HepG2 (cell line): ENCODE results near the gene PPP1R1B. TPM values are rescaled to one million over a fixed set of nuclear protein-coding genes. Genes with fewer than 3 reads are reported as not detected.

Experiments
- ARNT ChIP-seq: fragments of 450-650 bp; IDR thresholded peaks from 2 replicates; pipeline ENCODE4 v1.6.1; 2017
- DNMT3B ChIP-seq: conservative IDR thresholded peaks from 2 replicates; pipeline ENCODE4 v1.6.1; 2016; ENCODE audit warnings: missing biosample characterization, control low read depth
- FOXK2 ChIP-seq: fragments of 450-650 bp; IDR thresholded peaks from 2 replicates; pipeline ENCODE4 v1.6.1; 2016
- HMGA1 ChIP-seq: sonication (generic); formaldehyde crosslinking; conservative IDR thresholded peaks from 2 replicates; pipeline ENCODE4 v1.4.0; 2020; ENCODE audit warnings: missing genetic modification reagents
- KDM3A ChIP-seq: IDR thresholded peaks from 2 replicates; pipeline ENCODE4 v1.6.1; 2018; ENCODE audit warnings: low read depth, missing compliant biosample characterization
- KDM5A ChIP-seq: fragments of 200-600 bp; sonication (generic); IDR thresholded peaks from 2 replicates; pipeline ENCODE4 v1.7.0; 2018; ENCODE audit warnings: antibody characterized with exemption, mild to moderate bottlenecking, low read length, borderline replicate concordance
- MIXL1 ChIP-seq: IDR thresholded peaks from 2 replicates; pipeline ENCODE4 v1.6.1; 2016
- RAD21 ChIP-seq: fragments of 450-650 bp; formaldehyde crosslinking; IDR thresholded peaks from 2 replicates; pipeline ENCODE4 v1.5.0; 2020; ENCODE audit warnings: mild to moderate bottlenecking
- SAFB2 ChIP-seq: sonication (generic); formaldehyde crosslinking; IDR thresholded peaks from 2 replicates; pipeline ENCODE4 v1.5.1; 2020; ENCODE audit warnings: missing genetic modification reagents, low read depth, mild to moderate bottlenecking, borderline replicate concordance
- TBX3 ChIP-seq: fragments of 450-650 bp; IDR thresholded peaks from 2 replicates; pipeline ENCODE4 v1.6.1; 2017; ENCODE audit warnings: antibody characterized with exemption, mild to moderate bottlenecking, inconsistent platforms, borderline replicate concordance
- TEAD2 ChIP-seq: sonication (generic); formaldehyde crosslinking; IDR thresholded peaks from 2 replicates; pipeline ENCODE4 v1.9.0; 2021; ENCODE audit warnings: missing genetic modification reagents
- XBP1 ChIP-seq: sonication (generic); formaldehyde crosslinking; IDR thresholded peaks from 2 replicates; pipeline ENCODE4 v1.5.0; 2020; ENCODE audit warnings: missing genetic modification reagents
- ZNF143 ChIP-seq: sonication (generic); formaldehyde crosslinking; IDR thresholded peaks from 2 replicates; pipeline ENCODE4 v1.4.0; 2020; ENCODE audit warnings: missing genetic modification reagents
- ZNF263 ChIP-seq: sonication (generic); formaldehyde crosslinking; IDR thresholded peaks from 2 replicates; pipeline ENCODE4 v1.4.0; 2020; ENCODE audit warnings: missing genetic modification reagents
- ZNF792 ChIP-seq: IDR thresholded peaks from 2 replicates; pipeline ENCODE4 v1.6.1; 2016
- ZNF891 ChIP-seq: sonication (generic); formaldehyde crosslinking; IDR thresholded peaks from 2 replicates; pipeline ENCODE4 v1.5.0; 2020; ENCODE audit warnings: mild to moderate bottlenecking, missing genetic modification reagents
- polyA plus RNA-seq, 8 experiments: library from polyadenylated mRNA; depleted of rRNA in 3 of 8; stranded (reverse) in 7 of 8; unstranded in 1 of 8; fragments of >200 nt; fragmentation: Illumina TruSeq in 4 of 8; extraction: Trizol in 4 of 8; gene quantifications; 2 replicates each; pipeline versions ENCODE4 v1.2.1 to v1.2.3, GENCODE V29; 2011 to 2016; ENCODE audit warnings: low read depth in 4 of 8, missing spikeins in 1 of 8, mixed read lengths in 1 of 8; ENCODE audit not compliant: insufficient read depth in 1 of 8
- total RNA-seq, 5 experiments: library from RNA; depleted of rRNA; stranded (reverse); fragments of >200 nt; fragmentation: Illumina TruSeq; extraction: Trizol; gene quantifications; 2 replicates each; pipeline ENCODE4 v1.2.3, GENCODE V29; 2016; ENCODE audit warnings: low read depth in 1 of 5
- TF ChIP-seq, protein P1 (sequence below): sonication (generic); formaldehyde crosslinking; conservative IDR thresholded peaks from 2 replicates; pipeline ENCODE4 v1.4.0; 2020; ENCODE audit warnings: missing genetic modification reagents
- TF ChIP-seq, protein P2 (sequence below): sonication (generic); formaldehyde crosslinking; IDR thresholded peaks from 2 replicates; pipeline ENCODE4 v1.4.0; 2020; ENCODE audit warnings: missing genetic modification reagents
- TF ChIP-seq, protein P3 (sequence below): sonication (generic); formaldehyde crosslinking; IDR thresholded peaks from 2 replicates; pipeline ENCODE4 v1.4.0; 2020; ENCODE audit warnings: missing genetic modification reagents
- TF ChIP-seq, protein P4 (sequence below): IDR thresholded peaks from 2 replicates; pipeline ENCODE4 v1.6.1; 2012; ENCODE audit warnings: low read length, improper control_type of control experiment

PPP1R1B gene
- total and polyA plus RNA-seq, 2 of the 13 experiments (the other 11 are each of a cell fraction or from before 2014, with no cell fraction given): 0.08 TPM; not detected in 1

DNA sequence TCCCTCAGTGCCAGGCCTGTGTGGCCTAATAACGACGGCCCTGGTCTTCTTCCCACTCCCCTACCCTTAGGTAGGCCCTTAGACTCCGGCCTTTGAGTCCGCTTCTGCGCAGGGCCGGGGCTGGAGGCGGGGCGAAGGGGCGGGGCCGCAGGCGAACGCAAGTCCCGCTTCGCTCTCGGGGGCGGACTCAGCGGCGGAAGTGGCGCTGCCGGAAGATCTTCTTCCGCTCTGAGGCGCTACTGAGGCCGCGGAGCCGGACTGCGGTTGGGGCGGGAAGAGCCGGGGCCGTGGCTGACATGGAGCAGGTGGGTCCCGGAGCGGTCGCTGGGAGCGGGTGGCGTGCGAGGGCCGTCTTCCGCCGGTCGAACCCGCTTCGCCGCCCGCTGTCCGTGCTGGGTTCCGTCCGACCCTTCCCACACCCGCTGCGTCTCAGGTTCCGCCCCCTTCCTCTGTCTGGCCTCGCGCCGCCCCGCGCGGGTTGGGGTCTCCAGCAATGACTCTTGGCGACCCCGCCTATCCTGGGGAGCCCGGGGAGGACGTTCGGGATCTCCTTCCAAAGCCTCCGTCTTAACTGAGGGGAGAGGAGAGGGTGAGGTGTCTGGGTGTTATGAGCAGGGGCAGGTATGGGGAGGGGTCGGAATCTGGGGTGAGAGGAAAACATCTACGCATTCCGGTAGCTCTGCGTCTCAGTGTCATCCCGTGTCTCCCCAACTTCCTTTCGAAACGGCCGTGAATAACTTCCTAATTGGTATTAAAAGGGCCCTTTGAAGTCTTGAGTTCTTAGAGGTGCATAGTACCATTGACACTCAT, 10.4 kb downstream of the PPP1R1B start, which contains the start of gene STARD3 (continued):
- TF ChIP-seq, protein P1, sequence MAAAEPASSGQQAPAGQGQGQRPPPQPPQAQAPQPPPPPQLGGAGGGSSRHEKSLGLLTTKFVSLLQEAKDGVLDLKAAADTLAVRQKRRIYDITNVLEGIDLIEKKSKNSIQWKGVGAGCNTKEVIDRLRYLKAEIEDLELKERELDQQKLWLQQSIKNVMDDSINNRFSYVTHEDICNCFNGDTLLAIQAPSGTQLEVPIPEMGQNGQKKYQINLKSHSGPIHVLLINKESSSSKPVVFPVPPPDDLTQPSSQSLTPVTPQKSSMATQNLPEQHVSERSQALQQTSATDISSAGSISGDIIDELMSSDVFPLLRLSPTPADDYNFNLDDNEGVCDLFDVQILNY (CRISPR knock-in tag): 0 out of 2 replicates have a peak, but pooled peaks have one; percentile 21
- peak; percentile 58 for TF ChIP-seq ZNF263
- TF ChIP-seq FOXK2: no peak
- TF ChIP-seq, protein P2, sequence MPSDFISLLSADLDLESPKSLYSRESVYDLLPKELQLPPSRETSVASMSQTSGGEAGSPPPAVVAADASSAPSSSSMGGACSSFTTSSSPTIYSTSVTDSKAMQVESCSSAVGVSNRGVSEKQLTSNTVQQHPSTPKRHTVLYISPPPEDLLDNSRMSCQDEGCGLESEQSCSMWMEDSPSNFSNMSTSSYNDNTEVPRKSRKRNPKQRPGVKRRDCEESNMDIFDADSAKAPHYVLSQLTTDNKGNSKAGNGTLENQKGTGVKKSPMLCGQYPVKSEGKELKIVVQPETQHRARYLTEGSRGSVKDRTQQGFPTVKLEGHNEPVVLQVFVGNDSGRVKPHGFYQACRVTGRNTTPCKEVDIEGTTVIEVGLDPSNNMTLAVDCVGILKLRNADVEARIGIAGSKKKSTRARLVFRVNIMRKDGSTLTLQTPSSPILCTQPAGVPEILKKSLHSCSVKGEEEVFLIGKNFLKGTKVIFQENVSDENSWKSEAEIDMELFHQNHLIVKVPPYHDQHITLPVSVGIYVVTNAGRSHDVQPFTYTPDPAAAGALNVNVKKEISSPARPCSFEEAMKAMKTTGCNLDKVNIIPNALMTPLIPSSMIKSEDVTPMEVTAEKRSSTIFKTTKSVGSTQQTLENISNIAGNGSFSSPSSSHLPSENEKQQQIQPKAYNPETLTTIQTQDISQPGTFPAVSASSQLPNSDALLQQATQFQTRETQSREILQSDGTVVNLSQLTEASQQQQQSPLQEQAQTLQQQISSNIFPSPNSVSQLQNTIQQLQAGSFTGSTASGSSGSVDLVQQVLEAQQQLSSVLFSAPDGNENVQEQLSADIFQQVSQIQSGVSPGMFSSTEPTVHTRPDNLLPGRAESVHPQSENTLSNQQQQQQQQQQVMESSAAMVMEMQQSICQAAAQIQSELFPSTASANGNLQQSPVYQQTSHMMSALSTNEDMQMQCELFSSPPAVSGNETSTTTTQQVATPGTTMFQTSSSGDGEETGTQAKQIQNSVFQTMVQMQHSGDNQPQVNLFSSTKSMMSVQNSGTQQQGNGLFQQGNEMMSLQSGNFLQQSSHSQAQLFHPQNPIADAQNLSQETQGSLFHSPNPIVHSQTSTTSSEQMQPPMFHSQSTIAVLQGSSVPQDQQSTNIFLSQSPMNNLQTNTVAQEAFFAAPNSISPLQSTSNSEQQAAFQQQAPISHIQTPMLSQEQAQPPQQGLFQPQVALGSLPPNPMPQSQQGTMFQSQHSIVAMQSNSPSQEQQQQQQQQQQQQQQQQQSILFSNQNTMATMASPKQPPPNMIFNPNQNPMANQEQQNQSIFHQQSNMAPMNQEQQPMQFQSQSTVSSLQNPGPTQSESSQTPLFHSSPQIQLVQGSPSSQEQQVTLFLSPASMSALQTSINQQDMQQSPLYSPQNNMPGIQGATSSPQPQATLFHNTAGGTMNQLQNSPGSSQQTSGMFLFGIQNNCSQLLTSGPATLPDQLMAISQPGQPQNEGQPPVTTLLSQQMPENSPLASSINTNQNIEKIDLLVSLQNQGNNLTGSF (CRISPR knock-in tag): peak; percentile 29; the same call in 1 of the 2 replicates
- TF ChIP-seq ZNF143 (CRISPR knock-in tag): 0 out of 2 replicates have a peak, but pooled peaks have one; percentile 33
- TF ChIP-seq TEAD2 (CRISPR knock-in tag): 0 out of 2 replicates have a peak, but pooled peaks have one; percentile 34
- peak; percentile 79; the same call in 1 of the 2 replicates for TF ChIP-seq KDM3A (CRISPR knock-in tag)
- TF ChIP-seq, protein P3, sequence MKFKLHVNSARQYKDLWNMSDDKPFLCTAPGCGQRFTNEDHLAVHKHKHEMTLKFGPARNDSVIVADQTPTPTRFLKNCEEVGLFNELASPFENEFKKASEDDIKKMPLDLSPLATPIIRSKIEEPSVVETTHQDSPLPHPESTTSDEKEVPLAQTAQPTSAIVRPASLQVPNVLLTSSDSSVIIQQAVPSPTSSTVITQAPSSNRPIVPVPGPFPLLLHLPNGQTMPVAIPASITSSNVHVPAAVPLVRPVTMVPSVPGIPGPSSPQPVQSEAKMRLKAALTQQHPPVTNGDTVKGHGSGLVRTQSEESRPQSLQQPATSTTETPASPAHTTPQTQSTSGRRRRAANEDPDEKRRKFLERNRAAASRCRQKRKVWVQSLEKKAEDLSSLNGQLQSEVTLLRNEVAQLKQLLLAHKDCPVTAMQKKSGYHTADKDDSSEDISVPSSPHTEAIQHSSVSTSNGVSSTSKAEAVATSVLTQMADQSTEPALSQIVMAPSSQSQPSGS: peak; percentile 18; the same call in 1 of the 2 replicates
- peak; percentile 83 for TF ChIP-seq ZNF792 (CRISPR knock-in tag)
- peak; percentile 60 for TF ChIP-seq RAD21
- TF ChIP-seq ARNT: no peak
- TF ChIP-seq TBX3: peak; percentile 48
- no peak for TF ChIP-seq HMGA1
- no peak for TF ChIP-seq MIXL1 (CRISPR knock-in tag)
- TF ChIP-seq SAFB2 (CRISPR knock-in tag): peak; percentile 95; the same call in 1 of the 2 replicates
- peak; percentile 80 for TF ChIP-seq ZNF891 (CRISPR knock-in tag)
- TF ChIP-seq, protein P4, sequence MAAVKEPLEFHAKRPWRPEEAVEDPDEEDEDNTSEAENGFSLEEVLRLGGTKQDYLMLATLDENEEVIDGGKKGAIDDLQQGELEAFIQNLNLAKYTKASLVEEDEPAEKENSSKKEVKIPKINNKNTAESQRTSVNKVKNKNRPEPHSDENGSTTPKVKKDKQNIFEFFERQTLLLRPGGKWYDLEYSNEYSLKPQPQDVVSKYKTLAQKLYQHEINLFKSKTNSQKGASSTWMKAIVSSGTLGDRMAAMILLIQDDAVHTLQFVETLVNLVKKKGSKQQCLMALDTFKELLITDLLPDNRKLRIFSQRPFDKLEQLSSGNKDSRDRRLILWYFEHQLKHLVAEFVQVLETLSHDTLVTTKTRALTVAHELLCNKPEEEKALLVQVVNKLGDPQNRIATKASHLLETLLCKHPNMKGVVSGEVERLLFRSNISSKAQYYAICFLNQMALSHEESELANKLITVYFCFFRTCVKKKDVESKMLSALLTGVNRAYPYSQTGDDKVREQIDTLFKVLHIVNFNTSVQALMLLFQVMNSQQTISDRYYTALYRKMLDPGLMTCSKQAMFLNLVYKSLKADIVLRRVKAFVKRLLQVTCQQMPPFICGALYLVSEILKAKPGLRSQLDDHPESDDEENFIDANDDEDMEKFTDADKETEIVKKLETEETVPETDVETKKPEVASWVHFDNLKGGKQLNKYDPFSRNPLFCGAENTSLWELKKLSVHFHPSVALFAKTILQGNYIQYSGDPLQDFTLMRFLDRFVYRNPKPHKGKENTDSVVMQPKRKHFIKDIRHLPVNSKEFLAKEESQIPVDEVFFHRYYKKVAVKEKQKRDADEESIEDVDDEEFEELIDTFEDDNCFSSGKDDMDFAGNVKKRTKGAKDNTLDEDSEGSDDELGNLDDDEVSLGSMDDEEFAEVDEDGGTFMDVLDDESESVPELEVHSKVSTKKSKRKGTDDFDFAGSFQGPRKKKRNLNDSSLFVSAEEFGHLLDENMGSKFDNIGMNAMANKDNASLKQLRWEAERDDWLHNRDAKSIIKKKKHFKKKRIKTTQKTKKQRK: no peak
- peak; percentile 98 for TF ChIP-seq KDM5A
- TF ChIP-seq XBP1 (CRISPR knock-in tag): 0 out of 2 replicates have a peak, but pooled peaks have one; percentile 43
- TF ChIP-seq DNMT3B (CRISPR knock-in tag): no peak
